ENCODE results near the gene TMEM14C. TPM values are rescaled to one million over a fixed set of nuclear protein-coding genes. Genes with fewer than 3 reads are reported as not detected.

TMEM14C gene
- total RNA-seq, 1 experiment from 2014 or later: 84.7 TPM

- ChIA-PET CTCF (interaction anchor here (1.1 to 2.0 kb wide), 2 partner anchors 12 to 25 kb away, joined by 3 to 4 read pairs; partner anchors contain the start of gene TMEM14C), POLR2A (interaction anchor here (1.0 to 1.9 kb wide), 3 partner anchors 13 to 53 kb away, joined by 3 to 11 read pairs (median 6); partner anchors contain the start of genes C6orf52, PAK1IP1 and TMEM14C), RAD21 (ENCODE audit: low non-redundant PET in 1 of 2, low total read pairs in 2 of 2, uncharacterized antibody in 2 of 2, unreplicated experiment in 2 of 2) (no interaction called here)
- H3K4me3 ChIP-seq (replicated peaks in 1 of 2; ENCODE audit: low read depth in 1 of 2, low read length in 2 of 2): peak within 1 kb of the TSS; percentile 84 to 90
- no peaks in the 10 kb centered on the region for H3K27me3 ChIP-seq (ENCODE audit: insufficient read depth, low read length)
- peak within 1 kb of the TSS; percentile 57 for H3K27ac ChIP-seq (ENCODE audit: low read depth, low read length)
- H3K4me2 ChIP-seq (ENCODE audit: low read length): peak within 1 kb of the TSS; percentile 92
- H3K9me3 ChIP-seq (ENCODE audit: control insufficient read depth in 1 of 2, insufficient read depth in 1 of 2, low read depth in 1 of 2, low read length in 2 of 2): no peaks in the 10 kb centered on the region
- H4K20me1 ChIP-seq (ENCODE audit: insufficient read depth): no peaks in the 10 kb centered on the region; the same call in 1 of the 2 replicates
- no TSS peak for BruUV-seq (replicated peaks)
- peaks cover 3 to 16% of the 10 kb centered on the region in 2 experiments; a peak in 2 of 4 replicates for H3K36me3 ChIP-seq (ENCODE audit: control insufficient read depth in 1 of 2, insufficient read depth in 2 of 2, low read length in 2 of 2)
- H3K9ac ChIP-seq (ENCODE audit: low read length): peak within 1 kb of the TSS; percentile 98
- H3K79me2 ChIP-seq (ENCODE audit: insufficient read depth, low read length): peaks cover 47% of the 10 kb centered on the region
- peaks cover 9 to 21% of the 10 kb centered on the region in 2 experiments; a peak in 3 of 4 replicates for H3K4me1 ChIP-seq (ENCODE audit: control insufficient read depth in 1 of 2, insufficient read depth in 2 of 2, low read length in 2 of 2)
- intact Hi-C loops (cut with micrococcal nuclease): loop anchor here (1.0 kb wide), 2 partner anchors 25 to 53 kb away; partner anchors contain the start of genes C6orf52 and PAK1IP1
- DNase-seq (ENCODE audit: low read depth, low spot score) (peak; percentile 91), ATAC-seq (peak; percentile 98)
- H3K9me2 ChIP-seq (ENCODE audit: insufficient read depth): no peaks in the 10 kb centered on the region
- peak within 1 kb of the TSS; percentile 73 for H2AFZ ChIP-seq (ENCODE audit: low read depth, low read length, poor library complexity, severe bottlenecking)
- TF ChIP-seq SRF (IDR thresholded peaks at IDR 0.05; ENCODE audit: low read depth) (no peak), EZH2phosphoT487 (IDR thresholded peaks at IDR 0.05; ENCODE audit: borderline replicate concordance) (no peak), EZH2 (IDR thresholded peaks at IDR 0.05) (no peak), YY1 (IDR thresholded peaks at IDR 0.05; ENCODE audit: extremely low read depth, insufficient replicate concordance, low read depth, low read length) (peak; percentile 67), ZFX (IDR thresholded peaks at IDR 0.05) (peak; percentile 71), ZNF274 (IDR thresholded peaks at IDR 0.05; ENCODE audit: low read depth, low read length) (no peak), TCF7L2 (IDR thresholded peaks at IDR 0.05; ENCODE audit: borderline replicate concordance, extremely low read depth, insufficient read depth, insufficient read length) (peak; percentile 42), SIN3A (IDR thresholded peaks at IDR 0.05; ENCODE audit: low read depth) (peak; percentile 85), ATF3 (IDR thresholded peaks at IDR 0.05) (no peak), POLR2AphosphoS5 (IDR thresholded peaks at IDR 0.05; ENCODE audit: low read depth, low read length) (peak; percentile 98), CBX3 (IDR thresholded peaks at IDR 0.05; ENCODE audit: low read depth) (no peak; the same call in 1 of the 2 replicates), RAD21 (IDR thresholded peaks at IDR 0.05; ENCODE audit: low read depth) (no peak), SP1 (IDR thresholded peaks at IDR 0.05; ENCODE audit: low read depth) (peak; percentile 72), CEBPB (IDR thresholded peaks at IDR 0.05; ENCODE audit: low read depth) (peak; percentile 77; the same call in 1 of the 2 replicates), EGR1 (IDR thresholded peaks at IDR 0.05; ENCODE audit: low read depth) (peak; percentile 85), MAX (IDR thresholded peaks at IDR 0.05) (peak; percentile 86)
- TF ChIP-seq, protein P1, sequence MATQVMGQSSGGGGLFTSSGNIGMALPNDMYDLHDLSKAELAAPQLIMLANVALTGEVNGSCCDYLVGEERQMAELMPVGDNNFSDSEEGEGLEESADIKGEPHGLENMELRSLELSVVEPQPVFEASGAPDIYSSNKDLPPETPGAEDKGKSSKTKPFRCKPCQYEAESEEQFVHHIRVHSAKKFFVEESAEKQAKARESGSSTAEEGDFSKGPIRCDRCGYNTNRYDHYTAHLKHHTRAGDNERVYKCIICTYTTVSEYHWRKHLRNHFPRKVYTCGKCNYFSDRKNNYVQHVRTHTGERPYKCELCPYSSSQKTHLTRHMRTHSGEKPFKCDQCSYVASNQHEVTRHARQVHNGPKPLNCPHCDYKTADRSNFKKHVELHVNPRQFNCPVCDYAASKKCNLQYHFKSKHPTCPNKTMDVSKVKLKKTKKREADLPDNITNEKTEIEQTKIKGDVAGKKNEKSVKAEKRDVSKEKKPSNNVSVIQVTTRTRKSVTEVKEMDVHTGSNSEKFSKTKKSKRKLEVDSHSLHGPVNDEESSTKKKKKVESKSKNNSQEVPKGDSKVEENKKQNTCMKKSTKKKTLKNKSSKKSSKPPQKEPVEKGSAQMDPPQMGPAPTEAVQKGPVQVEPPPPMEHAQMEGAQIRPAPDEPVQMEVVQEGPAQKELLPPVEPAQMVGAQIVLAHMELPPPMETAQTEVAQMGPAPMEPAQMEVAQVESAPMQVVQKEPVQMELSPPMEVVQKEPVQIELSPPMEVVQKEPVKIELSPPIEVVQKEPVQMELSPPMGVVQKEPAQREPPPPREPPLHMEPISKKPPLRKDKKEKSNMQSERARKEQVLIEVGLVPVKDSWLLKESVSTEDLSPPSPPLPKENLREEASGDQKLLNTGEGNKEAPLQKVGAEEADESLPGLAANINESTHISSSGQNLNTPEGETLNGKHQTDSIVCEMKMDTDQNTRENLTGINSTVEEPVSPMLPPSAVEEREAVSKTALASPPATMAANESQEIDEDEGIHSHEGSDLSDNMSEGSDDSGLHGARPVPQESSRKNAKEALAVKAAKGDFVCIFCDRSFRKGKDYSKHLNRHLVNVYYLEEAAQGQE (IDR thresholded peaks at IDR 0.05; ENCODE audit: low read depth): no peak
- TF ChIP-seq, protein P2, sequence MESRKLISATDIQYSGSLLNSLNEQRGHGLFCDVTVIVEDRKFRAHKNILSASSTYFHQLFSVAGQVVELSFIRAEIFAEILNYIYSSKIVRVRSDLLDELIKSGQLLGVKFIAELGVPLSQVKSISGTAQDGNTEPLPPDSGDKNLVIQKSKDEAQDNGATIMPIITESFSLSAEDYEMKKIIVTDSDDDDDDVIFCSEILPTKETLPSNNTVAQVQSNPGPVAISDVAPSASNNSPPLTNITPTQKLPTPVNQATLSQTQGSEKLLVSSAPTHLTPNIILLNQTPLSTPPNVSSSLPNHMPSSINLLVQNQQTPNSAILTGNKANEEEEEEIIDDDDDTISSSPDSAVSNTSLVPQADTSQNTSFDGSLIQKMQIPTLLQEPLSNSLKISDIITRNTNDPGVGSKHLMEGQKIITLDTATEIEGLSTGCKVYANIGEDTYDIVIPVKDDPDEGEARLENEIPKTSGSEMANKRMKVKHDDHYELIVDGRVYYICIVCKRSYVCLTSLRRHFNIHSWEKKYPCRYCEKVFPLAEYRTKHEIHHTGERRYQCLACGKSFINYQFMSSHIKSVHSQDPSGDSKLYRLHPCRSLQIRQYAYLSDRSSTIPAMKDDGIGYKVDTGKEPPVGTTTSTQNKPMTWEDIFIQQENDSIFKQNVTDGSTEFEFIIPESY (IDR thresholded peaks at IDR 0.05; ENCODE audit: extremely low read depth, insufficient replicate concordance, low read length): peak; percentile 61
Observed at GRCh38 chr6:10747251-10747972, 24.5 kb downstream of the TMEM14C start, which contains the start of gene TMEM14B. Gene TMEM14B, plus strand, starts transcription at chr6:10747805. Its CDS starts 1,441 bp downstream, at chr6:10749246.
